OCI-LY3 (cell line): ENCODE measurements around the gene CASK.

Source experiments
- CTCF ChIP-seq: fragments of 200-600, 300-600 bp; sonication (generic); IDR thresholded peaks from 2 replicates; pipeline ENCODE4 v1.5.1; 2014; ENCODE audit warnings: antibody characterized with exemption, low read length, low read depth
- EZH2phosphoT487 ChIP-seq: fragments of 200-600 bp; shearing (Covaris generic); IDR thresholded peaks from 2 replicates; pipeline ENCODE4 v1.6.1; 2018; ENCODE audit warnings: antibody characterized with exemption, mixed run types, low read depth

GRCh38 chrX:41604766-41605543 lies 318.4 kb downstream of the CASK start:
- TF ChIP-seq CTCF: no peak
- TF ChIP-seq EZH2phosphoT487: no peak
